OCI-LY3 (cell line): ENCODE results near the gene CHRNA7.

Source experiments
- EZH2phosphoT487 ChIP-seq: fragments of 200-600 bp; shearing (Covaris generic); IDR thresholded peaks from 2 replicates; pipeline ENCODE4 v1.6.1; 2018; ENCODE audit warnings: antibody characterized with exemption, mixed run types, low read depth
- TF ChIP-seq, protein P1 (sequence below): fragments of 200-600, 300-600 bp; sonication (generic); IDR thresholded peaks from 2 replicates; pipeline ENCODE4 v1.5.1; 2014; ENCODE audit warnings: antibody characterized with exemption, low read length, low read depth

DNA sequence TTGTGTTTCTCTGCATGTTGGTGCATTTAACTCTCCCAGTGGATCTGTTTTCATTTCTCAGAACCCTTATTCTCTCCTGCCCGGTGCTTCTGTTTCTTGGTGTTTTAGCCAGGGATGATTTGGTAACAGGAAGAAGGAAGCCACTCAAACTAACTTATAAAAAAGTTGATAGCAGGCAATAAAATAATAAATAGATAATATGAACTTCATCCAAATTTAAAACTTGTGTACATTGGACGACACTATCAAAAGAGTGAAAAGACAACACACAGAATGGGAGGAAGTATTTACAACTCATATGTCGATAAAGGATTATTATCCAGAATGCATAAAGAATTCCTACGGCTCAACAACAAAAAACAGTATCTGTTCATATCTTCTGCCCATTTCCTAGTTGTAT is 37.3 kb upstream of the CHRNA7 start:
- TF ChIP-seq, protein P1, sequence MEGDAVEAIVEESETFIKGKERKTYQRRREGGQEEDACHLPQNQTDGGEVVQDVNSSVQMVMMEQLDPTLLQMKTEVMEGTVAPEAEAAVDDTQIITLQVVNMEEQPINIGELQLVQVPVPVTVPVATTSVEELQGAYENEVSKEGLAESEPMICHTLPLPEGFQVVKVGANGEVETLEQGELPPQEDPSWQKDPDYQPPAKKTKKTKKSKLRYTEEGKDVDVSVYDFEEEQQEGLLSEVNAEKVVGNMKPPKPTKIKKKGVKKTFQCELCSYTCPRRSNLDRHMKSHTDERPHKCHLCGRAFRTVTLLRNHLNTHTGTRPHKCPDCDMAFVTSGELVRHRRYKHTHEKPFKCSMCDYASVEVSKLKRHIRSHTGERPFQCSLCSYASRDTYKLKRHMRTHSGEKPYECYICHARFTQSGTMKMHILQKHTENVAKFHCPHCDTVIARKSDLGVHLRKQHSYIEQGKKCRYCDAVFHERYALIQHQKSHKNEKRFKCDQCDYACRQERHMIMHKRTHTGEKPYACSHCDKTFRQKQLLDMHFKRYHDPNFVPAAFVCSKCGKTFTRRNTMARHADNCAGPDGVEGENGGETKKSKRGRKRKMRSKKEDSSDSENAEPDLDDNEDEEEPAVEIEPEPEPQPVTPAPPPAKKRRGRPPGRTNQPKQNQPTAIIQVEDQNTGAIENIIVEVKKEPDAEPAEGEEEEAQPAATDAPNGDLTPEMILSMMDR: no peak
- TF ChIP-seq EZH2phosphoT487: no peak
